GM21447 (cell line): Measurements from ENCODE around the gene ANKRD1.

ENCODE experiments used
- ATAC-seq: cut with Tn5 transposase; IDR thresholded peaks from one replicate; pipeline ENCODE4 v1.9.1; 2021; ENCODE audit not compliant: unreplicated experiment

The ANKRD1 gene

DNA sequence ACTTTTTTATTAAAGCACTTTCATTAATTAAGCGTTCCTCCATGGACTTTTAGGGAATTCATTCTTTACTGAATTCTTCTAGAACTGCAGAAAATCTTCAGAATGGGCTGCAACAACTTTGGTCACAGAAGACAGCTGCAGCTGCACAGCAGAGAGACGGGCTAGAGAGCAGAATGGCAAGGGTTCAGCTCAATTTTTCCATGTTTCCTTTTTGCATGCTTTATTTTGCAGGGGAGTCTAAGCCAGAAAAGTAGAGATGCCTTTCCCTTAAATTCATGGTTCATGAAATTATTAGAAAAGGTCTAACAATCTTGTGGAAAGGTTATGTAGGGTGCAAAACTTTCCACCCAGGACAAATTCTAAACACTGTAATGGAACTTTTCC lies 15.4 kb upstream of the ANKRD1 start:
- ATAC-seq: no peak

DNA sequence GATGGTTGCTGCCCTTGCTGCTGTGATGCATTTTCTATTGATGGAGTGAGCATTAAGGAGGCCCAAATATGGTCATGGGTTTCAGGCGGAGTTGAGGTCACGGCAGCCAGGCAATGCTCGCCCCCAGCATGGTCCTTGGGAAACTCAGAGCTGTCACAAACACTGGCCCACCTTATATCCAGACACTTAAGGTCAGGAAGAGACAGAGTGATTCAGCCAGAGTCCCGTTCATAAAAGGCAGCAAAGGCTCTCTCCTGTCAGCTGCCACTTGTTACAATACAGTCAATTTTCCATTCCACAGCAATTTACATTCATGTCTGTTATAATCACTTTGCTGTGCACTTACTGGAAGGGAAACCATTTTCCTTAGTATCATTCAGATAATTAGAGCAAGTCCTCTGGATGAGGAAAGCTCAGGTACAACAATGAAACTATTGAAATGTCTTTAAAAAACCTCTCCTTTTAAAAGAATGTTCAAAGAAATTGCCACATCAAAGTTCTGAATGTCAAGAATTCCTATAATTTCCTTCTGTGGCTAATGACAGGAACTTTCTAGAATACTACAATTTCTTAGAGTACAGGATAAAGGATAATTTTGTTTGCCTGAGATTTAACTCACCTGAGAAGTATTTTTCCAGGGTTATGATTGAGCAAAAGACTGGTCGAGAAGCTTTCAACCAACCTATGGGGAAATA lies 14.8 kb upstream of the ANKRD1 start:
- ATAC-seq: no peak

DNA sequence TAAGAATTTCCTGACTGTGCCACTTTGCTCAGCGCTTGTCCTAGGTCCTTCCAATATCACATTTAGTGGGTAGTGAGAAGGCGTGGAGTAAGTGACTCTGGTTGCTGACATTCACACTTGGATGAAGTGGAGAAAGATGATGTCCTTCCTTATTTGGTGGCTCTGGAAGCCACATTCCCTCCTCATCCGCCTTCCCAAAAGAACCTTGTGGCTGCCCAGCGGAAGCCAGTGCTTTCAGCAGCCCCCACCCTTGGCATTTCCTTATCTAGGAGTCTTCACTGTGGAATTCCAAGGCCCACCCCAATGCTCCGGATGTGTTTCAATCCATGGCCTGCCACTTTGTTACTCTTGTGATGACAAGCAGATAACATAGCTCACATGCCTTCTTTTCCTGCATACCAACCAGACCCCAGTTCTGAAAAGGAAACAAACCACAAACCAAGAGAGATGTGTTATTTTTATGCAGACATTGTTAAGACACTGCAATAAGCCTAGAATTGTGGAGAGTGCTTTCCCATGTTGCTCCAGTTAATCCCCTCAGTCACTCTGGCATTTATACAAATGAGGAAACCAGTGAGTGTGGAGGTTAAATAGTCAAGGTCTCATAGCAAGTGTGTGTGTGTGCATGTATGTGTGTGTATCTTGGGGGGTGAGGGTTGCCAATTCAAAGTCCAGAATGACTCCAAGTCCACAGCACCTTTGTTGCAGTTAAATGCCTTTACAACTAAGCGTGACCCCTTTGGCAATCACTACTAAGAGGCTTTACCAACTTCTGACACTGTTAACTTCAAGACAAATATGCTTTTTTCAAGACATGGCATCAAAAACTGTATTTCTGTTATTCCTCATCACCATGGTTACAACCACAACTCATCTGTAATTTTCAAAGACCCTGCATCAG lies 10.3 kb upstream of the ANKRD1 start:
- ATAC-seq: no peak

DNA sequence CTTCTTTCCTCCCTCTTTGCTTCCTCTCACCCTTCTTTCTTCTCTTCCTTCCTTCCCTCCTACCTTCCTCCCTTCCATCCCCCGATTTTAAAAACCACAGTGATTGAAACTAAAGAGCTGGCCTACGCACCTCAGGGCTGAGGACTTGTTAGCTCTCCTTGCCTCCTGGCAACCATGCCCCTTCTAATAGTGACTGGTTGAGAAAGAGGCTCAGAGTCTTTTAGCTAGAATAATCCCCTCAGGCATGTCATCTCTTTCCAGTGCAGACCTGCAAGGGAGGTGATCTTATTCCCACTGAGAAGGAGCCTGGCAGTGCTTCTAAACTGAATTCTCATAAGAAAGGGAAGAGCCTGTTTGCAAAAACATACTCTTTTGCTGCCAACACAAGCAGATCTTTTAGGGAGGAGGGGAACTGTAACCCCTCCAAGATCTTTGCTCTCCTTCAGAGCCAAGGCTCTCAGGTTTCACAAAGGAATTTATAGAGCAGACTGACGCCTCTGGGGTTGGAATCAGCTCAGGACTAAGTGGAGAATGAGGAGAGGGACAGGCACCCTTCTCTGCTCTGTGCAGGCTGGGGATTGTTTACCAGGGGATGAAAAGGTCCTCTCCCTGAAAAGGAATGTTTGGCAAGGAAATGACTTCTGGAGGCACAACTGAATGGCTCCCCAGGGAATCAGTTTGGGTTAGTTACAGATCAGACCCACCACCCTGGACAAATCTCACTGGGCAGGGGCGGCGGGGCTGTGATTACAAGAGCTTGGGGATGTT lies 9.4 kb upstream of the ANKRD1 start:
- ATAC-seq: no peak

DNA sequence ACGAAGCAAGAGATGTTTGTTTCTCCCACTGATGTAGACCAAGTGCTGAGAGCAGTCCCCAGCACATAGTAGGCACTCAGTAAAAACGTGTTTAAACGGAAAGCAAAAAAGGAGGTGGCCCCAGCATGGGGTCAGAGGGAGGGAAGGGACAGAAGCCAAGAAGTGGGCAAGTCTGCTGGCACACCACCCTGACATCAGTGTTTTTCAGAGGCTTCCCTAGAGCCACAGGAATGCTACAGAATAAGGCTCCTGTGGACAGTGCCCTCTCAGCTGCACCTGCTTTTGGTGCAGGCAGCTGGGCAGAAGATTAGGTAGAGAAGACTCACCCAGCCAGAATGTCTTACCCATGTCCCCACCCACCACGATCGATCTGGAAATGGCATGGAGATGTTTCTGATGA lies 8.3 kb upstream of the ANKRD1 start:
- ATAC-seq: no peak

DNA sequence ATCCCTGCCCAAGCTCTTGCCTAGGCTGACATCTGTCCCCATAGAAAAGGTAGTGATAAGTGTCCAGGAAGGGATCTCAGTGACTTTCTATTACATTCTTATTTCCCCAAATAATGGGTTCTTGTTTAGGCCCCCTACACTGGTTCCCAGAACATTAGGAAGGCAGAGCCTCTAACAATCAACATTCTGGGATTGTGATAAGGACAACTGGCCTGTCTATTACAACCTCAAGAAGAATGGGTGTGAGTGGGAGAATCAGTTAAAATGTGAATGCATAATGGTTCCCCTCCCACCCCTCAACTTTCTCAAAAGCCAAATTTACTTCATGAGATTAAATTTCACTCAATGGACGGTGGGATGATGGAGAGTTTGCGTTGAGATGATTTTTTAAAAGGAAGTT lies 6.4 kb upstream of the ANKRD1 start:
- no peak for ATAC-seq

DNA sequence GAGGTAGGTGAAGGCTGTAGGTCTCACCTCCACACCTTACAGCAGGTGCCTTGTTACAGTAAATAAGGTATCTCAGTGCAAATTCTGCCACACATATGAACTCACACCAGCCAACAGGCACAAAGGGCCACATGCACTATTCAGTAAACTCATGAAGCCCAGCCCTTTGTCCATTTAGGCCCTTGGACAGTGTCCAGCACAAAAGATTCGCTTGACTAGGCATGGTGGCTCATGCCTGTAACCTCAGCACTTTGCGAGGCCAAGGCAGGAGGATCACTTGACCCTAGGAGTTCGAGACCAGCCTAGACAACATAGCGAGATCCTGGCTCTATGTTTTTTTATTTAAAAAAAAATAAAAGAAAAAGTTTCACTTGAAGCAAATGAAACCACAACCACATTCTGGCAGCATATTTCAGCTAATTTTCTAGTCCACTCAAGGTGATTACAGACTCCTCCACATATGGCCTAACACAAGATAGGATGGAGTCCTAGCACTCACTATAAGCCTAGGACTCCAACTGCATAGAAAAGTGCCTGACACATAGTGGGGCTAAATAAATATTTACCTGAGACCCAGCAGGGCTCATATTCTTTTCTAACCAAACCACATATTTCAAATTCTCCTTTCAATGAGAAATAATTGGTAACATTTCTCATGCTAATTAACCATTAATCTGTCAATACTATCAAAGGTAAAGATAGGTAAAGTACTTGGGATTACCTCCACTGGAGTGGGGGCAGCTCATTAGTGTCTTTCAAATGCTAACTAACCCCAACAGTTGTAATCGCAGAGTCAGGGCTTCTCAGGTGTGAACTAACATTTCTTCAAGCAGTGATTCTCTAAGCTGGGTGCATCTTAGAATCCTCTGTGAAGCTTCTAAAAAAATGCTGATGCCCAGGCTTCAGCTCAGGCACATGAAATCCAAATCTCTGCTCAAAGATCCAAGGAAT lies 4.5 kb upstream of the ANKRD1 start:
- ATAC-seq: no peak

DNA sequence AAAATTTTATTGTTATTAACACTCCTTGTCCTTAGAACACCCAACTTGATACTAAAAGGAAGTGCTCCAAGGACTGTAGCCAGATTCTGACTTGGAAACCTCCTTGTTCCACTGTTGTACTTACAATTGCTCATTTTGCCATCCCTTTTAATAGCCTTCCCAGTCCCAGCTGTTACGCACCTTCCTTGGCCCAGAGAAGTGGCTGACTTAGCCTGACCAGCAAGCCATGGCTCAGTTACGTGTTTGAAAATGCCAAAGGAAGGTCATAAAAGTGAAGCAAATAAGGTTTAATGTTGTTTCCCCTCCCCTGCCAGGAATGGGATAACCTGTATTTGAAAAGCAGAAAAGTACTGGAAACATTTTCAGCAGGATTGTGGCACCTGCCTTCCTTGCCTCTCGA lies 3.7 kb upstream of the ANKRD1 start:
- no peak for ATAC-seq

DNA sequence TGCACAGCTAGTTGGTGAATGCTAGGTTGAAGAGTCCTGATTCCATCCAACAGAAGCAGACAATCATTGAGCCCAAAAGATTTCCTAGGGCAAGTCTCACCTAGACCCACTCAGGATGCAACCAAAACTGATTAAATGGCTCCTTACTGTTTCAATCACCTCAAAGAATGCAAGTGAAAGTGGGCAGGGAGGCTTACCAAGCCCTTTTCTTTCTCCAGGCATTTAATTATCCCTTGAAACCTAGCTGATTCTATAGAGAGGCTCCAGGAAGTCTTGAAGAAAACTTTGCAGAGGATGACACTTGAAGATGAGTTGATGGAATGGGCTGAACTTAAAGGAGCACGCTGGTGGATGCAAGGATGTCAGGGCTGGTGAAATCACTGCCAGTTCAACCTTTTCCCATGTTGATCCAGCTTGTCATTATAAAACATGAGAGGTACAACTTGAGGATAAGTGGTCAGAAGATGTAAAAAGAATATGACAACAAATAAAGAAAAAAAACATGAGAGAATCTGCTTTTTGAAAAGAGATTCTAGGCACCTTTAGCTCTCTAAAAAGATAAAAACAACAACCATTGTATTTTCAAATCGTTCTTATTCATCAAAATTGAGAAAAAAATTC lies 2.3 kb upstream of the ANKRD1 start:
- ATAC-seq: no peak

DNA sequence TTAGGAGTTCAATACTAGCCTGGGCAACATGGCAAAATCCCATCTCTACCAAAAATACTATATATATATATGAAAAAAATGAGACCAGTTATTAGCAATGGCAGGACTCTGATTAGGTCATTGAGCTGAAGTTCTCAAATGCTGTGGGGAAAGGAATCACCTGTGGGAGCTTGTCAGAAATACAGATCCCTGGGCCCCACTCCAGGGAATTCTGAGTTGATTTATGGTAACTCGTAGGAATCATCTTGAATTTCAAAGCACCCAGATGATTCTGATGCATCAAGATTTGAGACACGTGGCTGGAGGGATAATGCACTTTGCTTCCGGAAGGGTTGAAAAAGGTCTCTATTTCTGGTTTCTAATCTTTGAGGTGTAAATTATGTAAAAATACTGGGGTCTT lies 1.0 kb upstream of the ANKRD1 start:
- ATAC-seq: no peak

DNA sequence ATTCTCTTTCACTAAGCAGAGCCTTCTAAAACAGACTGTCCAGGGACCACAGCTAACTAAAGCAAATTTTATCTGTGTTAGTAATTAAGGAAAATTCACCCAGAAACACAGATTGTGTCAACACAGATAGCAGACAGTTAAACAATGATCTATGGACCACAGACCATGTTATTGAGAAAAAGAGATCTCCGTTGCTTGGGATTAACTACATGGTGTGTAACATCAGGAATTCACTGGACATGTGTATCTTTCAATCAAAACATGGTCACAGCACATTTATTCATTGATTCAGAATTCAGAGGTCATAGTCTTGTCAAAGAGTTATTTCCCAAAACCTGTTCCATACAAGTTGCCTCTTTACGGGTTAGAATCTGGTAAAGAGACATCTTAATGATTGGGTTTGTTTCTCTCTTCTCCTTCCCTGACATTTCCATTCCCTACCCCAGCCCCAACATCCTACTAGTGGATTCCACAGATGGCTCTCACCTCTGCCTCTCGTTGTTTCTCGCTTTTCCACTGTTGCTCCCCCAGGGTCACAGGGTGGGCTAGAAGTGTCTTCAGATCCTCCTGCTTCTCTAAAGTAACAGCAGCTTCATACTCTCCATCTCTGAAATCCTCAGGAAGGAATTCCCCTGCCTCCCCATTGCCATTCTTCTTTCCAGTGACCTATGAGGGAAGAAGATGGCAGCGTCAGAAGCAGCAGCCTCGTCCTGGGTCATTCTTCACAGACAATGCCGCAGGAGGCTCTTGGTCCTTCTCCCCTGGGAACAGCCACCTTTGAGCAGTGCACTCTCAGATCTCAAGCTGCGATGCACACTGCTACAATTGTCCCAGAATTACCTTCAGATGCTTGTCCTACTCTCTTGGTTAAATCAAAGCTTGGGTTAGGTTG lies 958 bp downstream of the ANKRD1 start:
- no peak for ATAC-seq

DNA sequence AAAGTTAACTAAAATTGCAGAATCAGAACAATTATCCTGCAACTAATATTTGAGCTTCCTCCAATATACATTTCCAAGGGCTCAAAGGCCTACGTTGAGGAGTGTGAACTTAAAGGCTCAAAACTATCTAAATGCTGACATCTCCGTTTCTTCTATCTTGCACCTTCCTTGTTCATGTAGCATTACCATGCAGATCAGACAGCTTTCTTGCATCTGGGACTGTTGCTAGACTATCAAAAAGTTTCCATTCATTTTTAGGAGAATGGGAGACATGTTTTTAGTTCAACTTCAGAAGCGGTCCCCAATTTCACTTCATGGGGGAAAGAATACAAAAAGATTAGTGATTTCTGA lies 2.9 kb downstream of the ANKRD1 start:
- no peak for ATAC-seq

DNA sequence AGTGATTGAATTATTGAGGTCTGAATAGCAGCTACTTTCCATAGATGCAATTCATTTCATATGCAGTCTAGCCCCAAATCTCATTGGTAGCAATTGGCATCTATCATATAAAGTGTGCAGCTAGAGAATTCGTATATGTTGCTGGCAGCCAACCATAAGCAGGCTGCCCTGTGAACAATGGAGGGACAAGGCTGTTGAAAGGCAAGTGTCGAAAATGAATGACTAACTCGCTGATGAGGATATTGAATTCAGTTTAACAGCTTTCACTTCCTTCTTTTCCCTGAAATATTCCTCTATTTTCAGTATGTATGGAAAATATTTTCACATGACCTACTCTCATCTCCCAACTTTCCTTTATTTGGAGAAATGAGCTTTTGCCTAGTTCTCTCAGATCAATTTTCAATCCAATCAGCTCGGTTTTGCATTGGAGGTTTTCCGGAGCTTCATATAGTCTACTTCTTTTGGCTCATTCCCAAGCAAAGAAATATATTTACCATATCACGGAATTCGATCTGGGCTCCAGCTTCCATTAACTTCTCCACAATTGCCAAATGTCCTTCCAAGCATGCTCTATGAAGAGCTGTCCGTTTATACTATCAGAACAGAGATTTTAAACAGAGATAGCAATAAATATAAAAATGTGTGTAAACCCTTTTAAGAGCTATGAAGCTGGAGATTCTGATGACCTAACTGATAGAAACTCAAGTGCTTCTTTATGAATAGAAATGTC lies 3.5 kb downstream of the ANKRD1 start:
- ATAC-seq: no peak

DNA sequence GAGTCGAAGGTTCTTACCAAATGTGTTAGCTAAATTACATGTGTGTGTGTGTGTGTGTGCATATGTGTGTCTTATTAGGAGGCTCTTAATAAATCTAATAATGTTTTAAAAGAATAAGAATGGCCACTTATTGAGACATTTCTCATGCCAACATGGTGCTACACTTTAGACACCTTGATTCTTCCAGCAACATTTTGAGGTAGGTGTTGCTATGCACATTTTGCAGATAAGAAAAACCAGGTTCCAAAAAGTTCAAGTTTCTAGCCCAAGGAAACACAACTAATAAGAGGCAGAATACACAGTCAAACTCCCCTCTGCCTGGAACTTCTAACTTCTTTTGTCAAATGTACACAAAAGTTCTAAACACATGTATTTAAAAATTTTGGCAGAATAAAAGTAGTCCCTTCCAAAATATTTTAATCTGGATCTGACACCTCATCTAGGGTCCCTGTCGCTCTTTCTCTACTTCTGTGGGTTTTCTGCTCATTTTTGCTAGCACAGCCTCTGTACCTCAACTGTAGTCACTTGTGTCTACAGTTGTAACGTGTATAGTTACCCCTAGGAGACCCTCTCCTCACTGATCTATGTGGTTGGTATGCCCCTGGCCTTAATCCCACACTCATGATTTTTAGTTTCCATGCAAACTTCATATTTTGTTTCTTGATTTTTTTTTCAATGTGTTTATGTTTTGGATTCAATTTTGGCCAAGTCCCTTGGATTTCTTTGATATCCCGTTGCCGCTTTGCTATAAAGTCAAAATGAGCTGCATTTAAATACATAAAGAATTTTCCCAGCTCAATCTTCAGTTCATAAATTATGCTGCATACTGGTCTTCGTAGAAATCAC lies 4.3 kb downstream of the ANKRD1 start:
- no peak for ATAC-seq

DNA sequence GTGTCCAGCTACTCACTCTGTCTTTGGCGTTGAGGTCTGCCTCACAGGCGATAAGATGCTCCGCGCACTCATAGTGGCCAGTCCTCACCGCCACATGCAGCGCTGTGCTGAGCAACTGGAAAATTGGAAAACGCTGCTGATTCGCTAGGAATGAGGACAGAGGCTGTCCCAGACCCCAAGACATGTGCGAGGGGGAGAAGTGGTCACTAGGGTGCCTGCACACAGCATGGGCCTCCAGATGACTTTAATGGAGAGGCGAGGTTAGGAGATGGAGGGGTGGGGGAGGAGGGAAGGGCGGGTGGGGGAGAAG lies 5.2 kb downstream of the ANKRD1 start:
- no peak for ATAC-seq

DNA sequence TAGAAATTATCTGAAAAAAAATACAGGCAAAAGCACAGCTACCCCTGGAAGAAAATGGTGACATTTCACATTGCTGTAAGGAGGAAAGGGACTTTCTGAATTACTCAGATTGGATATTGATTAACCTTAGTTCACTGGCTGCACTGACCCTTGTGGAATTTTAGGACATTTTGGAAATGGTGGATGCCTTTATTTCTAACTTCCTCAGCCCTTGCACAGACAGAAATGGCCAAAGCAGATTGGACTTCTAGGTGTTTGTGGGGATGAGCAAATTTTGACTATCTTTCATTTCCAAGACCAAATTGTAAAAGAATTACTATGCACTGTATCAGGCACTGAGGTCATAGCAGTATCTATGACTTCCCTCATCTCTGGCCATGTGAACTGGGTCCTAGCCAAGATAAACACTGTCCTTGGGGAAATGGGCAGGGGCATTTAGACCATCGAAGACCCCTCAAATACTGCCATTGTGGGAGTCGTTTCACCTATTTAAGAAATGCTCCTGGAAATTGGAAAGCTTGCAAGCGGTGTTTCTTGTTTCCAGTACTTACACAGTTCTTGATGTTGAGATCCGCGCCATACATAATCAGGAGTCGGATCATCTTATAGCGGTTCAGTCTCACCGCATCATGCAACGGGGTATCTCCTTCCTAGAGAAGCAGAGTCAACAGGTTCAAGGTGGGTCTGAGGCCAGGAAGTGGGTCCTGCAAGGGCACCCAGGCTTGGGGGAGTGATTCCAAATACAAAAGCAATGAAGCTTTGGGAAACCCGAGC lies 5.7 kb downstream of the ANKRD1 start:
- ATAC-seq: no peak

DNA sequence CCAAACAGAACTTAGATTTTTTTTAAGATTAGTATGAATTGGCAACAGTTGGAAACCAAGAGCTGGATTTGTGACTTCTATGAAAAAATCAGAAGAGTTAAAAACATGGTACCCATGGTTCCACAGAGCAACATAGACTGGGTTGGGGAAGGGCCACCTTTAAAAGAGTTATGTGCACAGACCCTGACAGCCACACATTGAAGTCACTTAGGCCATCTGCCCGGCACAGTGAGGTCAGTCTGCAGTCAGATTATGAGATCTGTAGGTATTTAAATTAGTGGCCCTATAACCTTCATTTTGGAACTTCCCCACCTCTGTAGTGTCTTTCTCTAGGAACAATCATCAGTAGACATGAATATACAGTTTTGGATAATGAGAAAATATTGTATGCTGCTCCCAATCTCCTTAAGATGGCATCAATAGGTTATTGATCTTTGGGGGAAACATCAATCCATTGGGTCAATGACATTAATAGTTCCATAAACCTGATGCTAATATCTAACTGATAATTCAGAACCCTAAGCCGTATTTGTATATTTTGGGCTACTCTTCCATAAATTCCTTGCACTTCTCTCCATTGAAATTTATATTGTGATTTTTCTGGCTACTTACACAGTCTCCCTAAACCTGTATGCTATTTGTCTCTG lies 7.0 kb downstream of the ANKRD1 start:
- no peak for ATAC-seq
